Mucosa of descending colon (tissue), 3 donors: Measurements from ENCODE around the gene LRRC27. TPM values are rescaled to one million over a fixed set of nuclear protein-coding genes. Genes with fewer than 3 reads are reported as not detected.
A peak's percentile ranks its signal among the peaks of the same experiment; 100 is the strongest.

ENCODE experiments used
- ATAC-seq: fragments of 200-7000 bp; cut with Tn5 transposase; one replicate; pipeline ENCODE4 v1.9.1; 2020; ENCODE audit warnings: mild to moderate bottlenecking, moderate library complexity
- DNase-seq, 3 donors: peaks; one replicate each; pipeline ENCODE4 v3.0.0-alpha.2; 2020
- H3K36me3 ChIP-seq: fragments of 200-600 bp; one replicate; pipeline ENCODE4 v1.8.0; 2021; ENCODE audit warnings: low read depth, mild to moderate bottlenecking
- H3K4me1 ChIP-seq: fragments of 200-600 bp; one replicate; pipeline ENCODE4 v1.8.0; 2021; ENCODE audit warnings: low read depth, mild to moderate bottlenecking
- H3K4me3 ChIP-seq: fragments of 200-600 bp; one replicate; pipeline ENCODE4 v1.8.0; 2021; ENCODE audit warnings: mild to moderate bottlenecking
- H3K9me3 ChIP-seq: fragments of 200-600 bp; one replicate; pipeline ENCODE4 v1.8.0; 2021; ENCODE audit warnings: mild to moderate bottlenecking
- intact Hi-C, 2 donors: fragments of 100-400 bp; cut with DNase I in 1 of 2; cut with micrococcal nuclease in 1 of 2; formaldehyde crosslinking; loops; one replicate each; pipeline versions ENCODE4 v1.11.0 to v1.11.1; 2022; cut with DNase I, micrococcal nuclease
- total RNA-seq, 3 donors: library from RNA; stranded (reverse); fragmentation: NEBNext Ultra II Directional in 2 of 3; extraction: Animal tissue kit (Norgen Biotek cat#: 25700) in 2 of 3; gene quantifications; one replicate each; pipeline versions ENCODE4 v1.2.1 to v1.2.4, GENCODE V29; 2021 to 2023
- TF ChIP-seq, protein P1 (sequence below): fragments of 200-600 bp; IDR thresholded peaks from one replicate; pipeline ENCODE4 v1.8.0; 2022; ENCODE audit warnings: antibody characterized with exemption, mild to moderate bottlenecking
- donor health status: DM: no; HTN: no; CAD: no; lungs with moderate emphysema.
- donor health status: DM: no; HTN: no; CAD: no.
- donor health status: DM: no; HTN: yes; CAD: no.

The LRRC27 gene
- total RNA-seq, 3 donors from 2014 or later, result 6.9 to 12.2 (median 11.1) TPM

DNA sequence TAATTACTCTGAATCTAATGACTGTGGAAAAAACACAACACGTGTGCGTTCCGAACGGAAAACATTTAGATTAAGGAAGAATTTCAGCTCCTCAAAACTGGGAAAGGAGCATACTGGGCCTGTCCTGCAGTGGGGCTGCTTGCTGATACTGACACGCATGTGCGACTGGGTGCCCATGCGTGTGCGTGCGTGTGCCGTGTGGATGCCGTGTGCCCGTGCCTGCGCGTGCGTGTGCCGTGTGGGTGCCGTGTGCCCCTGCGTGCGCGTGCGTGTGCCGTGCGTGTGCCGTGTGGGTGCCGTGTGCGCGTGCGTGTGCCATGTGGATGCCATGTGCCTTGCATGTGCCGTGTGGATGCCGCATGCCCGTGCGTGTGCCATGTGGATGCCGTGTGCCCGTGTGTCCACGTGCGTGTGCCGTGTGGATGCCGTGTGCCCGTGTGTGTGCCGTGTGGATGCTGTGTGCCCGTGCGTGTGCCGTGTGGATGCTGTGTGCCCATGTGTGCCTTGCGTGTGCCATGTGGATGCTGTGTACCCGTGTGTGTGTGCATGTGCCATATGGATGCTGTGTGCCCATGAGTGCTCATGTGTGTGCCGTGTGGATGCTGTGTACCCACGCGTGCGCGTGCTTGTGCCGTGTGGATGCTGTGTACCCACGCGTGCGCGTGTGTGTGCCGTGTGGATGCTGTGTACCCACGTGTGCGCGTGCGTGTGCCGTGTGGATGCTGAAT lies 93.2 kb downstream of the LRRC27 start:
- no peaks in the 10 kb centered on the region for H3K9me3 ChIP-seq
- no peaks in the 10 kb centered on the region for H3K36me3 ChIP-seq
- no peak for ATAC-seq
- peak in 2 of 3 donors; percentile 17 to 41 for DNase-seq
- TF ChIP-seq, protein P1, sequence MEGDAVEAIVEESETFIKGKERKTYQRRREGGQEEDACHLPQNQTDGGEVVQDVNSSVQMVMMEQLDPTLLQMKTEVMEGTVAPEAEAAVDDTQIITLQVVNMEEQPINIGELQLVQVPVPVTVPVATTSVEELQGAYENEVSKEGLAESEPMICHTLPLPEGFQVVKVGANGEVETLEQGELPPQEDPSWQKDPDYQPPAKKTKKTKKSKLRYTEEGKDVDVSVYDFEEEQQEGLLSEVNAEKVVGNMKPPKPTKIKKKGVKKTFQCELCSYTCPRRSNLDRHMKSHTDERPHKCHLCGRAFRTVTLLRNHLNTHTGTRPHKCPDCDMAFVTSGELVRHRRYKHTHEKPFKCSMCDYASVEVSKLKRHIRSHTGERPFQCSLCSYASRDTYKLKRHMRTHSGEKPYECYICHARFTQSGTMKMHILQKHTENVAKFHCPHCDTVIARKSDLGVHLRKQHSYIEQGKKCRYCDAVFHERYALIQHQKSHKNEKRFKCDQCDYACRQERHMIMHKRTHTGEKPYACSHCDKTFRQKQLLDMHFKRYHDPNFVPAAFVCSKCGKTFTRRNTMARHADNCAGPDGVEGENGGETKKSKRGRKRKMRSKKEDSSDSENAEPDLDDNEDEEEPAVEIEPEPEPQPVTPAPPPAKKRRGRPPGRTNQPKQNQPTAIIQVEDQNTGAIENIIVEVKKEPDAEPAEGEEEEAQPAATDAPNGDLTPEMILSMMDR, result no peak
- peaks cover 35% of the 10 kb centered on the region for H3K4me1 ChIP-seq
- intact Hi-C loops, result no loop called here
- no peak overlapping the region for H3K4me3 ChIP-seq

DNA sequence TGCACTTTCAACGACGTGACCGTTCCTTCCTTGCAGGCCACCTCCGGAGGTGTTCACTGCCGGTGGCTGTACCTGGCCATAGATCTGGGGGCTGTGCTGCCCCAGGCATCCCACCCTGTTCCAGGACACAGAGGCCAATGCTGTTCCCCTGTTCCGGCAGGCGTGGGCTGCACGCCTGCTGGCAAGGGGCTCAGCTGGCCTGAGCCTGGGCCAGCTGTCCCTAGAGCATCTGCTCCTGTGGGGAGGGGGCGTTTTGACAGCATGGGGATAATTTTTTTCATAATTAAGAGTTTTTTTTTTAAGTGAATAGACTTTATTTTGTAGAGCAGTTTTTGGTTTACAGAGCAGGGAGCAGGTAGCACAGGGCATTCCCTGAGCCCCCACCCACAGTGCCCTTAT lies 93.8 kb downstream of the LRRC27 start:
- H3K4me3 ChIP-seq, result no peak overlapping the region
- intact Hi-C loops, result no loop called here
- TF ChIP-seq, protein P1, result no peak
- H3K9me3 ChIP-seq, result no peaks in the 10 kb centered on the region
- DNase-seq (no peak), ATAC-seq (no peak)
- peaks cover 29% of the 10 kb centered on the region for H3K4me1 ChIP-seq
- H3K36me3 ChIP-seq, result no peaks in the 10 kb centered on the region

DNA sequence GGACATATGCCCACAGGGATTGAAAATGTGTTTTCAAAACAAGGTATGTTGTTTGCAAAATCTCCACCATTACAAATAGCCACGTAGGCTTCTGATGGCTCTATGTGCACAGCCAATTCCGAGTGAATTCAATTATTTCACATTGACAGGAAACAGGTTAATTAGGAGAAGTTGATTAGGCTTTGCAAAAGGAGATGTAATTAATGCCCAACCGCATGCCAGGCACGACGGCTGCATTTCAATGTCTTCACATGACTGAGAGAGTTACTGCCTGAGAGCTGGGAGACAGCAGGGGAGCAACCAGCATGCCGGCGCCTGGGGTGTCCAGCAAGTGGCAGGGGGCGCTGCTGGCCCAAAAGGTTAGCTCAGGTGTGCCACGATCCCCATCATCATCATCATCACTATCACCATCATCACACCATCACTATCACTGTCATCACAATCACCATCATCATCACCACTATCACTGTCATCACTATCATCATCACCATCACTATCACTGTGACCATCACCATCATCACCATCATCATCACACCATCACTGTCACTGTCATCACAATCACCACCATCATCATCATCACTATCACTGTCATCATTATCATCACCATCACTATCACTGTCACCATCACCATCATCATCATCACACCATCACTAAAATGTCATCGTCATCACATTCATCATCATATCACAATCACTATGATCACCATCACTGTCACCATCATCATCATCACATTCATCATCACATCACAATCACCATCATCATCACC lies 95.2 kb downstream of the LRRC27 start:
- Histone ChIP-seq H3K36me3 (no peaks in the 10 kb centered on the region), H3K4me1 (peaks cover 15% of the 10 kb centered on the region), H3K4me3 (no peak overlapping the region), H3K9me3 (no peaks in the 10 kb centered on the region)
- TF ChIP-seq, protein P1, result no peak
- DNase-seq (peak in 2 of 3 donors; percentile 17 to 44), ATAC-seq (no peak)
- intact Hi-C loops, result no loop called here

DNA sequence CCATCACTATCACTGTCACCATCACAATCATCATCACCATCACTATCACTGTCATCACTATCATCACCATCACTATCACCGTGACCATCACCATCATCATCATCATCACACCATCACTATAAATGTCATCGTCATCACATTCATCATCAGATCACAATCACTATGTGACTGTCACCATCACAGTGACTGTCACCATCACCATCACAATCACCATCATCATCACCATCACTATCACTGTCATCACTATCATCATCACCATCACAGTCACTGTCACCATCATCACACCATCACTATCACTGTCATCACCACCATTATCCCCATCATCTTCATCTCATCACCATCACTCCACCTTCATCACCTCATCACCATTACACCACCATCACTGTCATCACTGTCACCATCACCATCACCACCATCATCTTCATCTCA lies 96.0 kb downstream of the LRRC27 start:
- H3K4me1 ChIP-seq, result peaks cover 12% of the 10 kb centered on the region
- DNase-seq, result no peak
- TF ChIP-seq, protein P1, result no peak
- H3K36me3 ChIP-seq, result no peaks in the 10 kb centered on the region
- H3K4me3 ChIP-seq, result no peak overlapping the region
- no peak for ATAC-seq
- intact Hi-C loops, result no loop called here
- H3K9me3 ChIP-seq, result no peaks in the 10 kb centered on the region

DNA sequence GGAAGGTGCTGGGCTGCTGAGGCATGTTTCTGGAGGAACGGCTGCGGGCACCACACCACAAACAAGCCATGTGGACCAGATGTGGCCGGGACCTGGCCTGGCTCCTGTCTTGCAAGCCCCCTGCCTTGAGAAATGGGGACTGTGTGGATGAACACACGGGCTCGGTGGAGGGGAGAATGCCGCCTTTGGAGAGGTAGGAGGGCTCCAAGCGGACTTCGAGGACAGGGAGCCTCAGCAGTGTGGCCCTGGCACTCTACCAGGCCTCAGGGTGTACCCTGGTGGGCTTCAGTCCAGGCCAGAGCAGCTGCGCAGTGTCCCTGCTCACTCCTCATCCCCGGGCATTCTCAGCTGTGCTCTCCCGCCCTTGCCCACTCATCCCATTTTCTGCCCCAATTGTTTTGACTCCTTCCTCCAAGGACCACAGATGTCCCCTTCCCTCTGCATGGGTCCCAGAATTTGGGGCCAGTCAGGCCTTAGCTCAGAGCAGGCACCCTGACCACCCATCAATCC lies 96.5 kb downstream of the LRRC27 start:
- ATAC-seq, result no peak
- TF ChIP-seq, protein P1, result no peak

More for the DNA sequence above, 96.5 kb downstream of the LRRC27 start:
- no peak overlapping the region for H3K4me3 ChIP-seq
- DNase-seq, result peak in 2 of 3 donors; percentile 27 to 45
- H3K36me3 ChIP-seq, result no peaks in the 10 kb centered on the region
- H3K9me3 ChIP-seq, result no peaks in the 10 kb centered on the region
- peaks cover 12% of the 10 kb centered on the region for H3K4me1 ChIP-seq
- intact Hi-C loops, result no loop called here

Other genes with a start within 250 kb of the LRRC27 start
- 1 to 10 TPM in 1 of 3 donors, under 1 TPM in 2; 0.46 to 1.3 (median 0.55) TPM for gene DPYSL4, start 145.2 kb upstream of the LRRC27 start, total RNA-seq
- 10 to 100 TPM in 2 of 3 donors, 1 to 10 TPM in 1; 4.5 to 11.5 (median 11.1) TPM for gene STK32C, start 24.2 kb upstream of the LRRC27 start, total RNA-seq
- 10 to 100 TPM; 37.7 to 55.6 (median 41.7) TPM for gene PWWP2B, start 65.0 kb downstream of the LRRC27 start, total RNA-seq
- 10 to 100 TPM; 31.7 to 92.8 (median 32.0) TPM for gene INPP5A, start 205.6 kb downstream of the LRRC27 start, total RNA-seq